Hepatocyte (in vitro differentiated cells): Measurements from ENCODE around the gene CORO2A.

ENCODE experiments used
- CTCF ChIP-seq: fragments of 200-600 bp; sonication (generic); IDR thresholded peaks from 2 replicates; pipeline ENCODE4 v1.5.1; 2016; ENCODE audit warnings: antibody characterized with exemption, mild to moderate bottlenecking; ENCODE audit not compliant: poor library complexity
- EZH2 ChIP-seq: fragments of 200-600 bp; sonication (generic); IDR thresholded peaks from 2 replicates; pipeline ENCODE4 v1.6.1; 2016; ENCODE audit warnings: antibody characterized with exemption, mild to moderate bottlenecking, borderline replicate concordance

- peak; percentile 32 for TF ChIP-seq CTCF
- no peak for TF ChIP-seq EZH2
These were observed 73.5 kb downstream of the CORO2A start, which contains the start of gene TRIM14 for GRCh38 chr9:98118640-98119601.
